Measurements from ENCODE around the gene RNLS. TPM values are rescaled to one million over a fixed set of nuclear protein-coding genes. Genes with fewer than 3 reads are reported as not detected.

The RNLS gene
- total and polyA plus RNA-seq, 3 donors from 2014 or later = 13.0 to 27.4 (median 27.1) TPM

DNA sequence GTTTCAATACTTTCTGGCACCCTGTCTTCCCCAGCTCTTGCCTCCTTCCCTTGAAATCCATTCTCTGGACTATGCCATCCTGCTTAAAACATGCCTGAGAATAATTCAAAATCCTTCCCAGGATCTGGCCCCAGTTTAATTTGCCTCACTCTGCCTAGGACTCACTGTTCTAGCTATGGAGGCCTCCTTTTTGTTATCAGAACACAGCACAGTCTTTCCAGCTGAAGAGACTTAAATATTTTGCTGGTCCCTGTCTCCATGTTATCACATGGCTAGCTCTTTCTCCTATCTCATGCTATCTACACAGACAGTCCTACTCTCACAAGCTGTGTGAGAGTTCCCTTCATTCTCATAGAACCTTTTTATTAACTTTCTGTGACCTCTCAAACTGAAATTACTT, 194.8 kb downstream of the RNLS start:
- intact Hi-C loops (cut with DNase I; ENCODE audit: low total_unique reads) = loop anchor here (10.0 kb wide), 1 partner anchor 524 kb away; the partner anchor contains the start of genes KLLN and PTEN
- H3K4me3 ChIP-seq = no peak overlapping the region
- peak overlapping the region in 1 of 2 donors; percentile 73 for H3K27ac ChIP-seq
- no peaks in the 10 kb centered on the region for H3K36me3 ChIP-seq (ENCODE audit: low read depth, missing control alignments)
- TF ChIP-seq, protein P1, sequence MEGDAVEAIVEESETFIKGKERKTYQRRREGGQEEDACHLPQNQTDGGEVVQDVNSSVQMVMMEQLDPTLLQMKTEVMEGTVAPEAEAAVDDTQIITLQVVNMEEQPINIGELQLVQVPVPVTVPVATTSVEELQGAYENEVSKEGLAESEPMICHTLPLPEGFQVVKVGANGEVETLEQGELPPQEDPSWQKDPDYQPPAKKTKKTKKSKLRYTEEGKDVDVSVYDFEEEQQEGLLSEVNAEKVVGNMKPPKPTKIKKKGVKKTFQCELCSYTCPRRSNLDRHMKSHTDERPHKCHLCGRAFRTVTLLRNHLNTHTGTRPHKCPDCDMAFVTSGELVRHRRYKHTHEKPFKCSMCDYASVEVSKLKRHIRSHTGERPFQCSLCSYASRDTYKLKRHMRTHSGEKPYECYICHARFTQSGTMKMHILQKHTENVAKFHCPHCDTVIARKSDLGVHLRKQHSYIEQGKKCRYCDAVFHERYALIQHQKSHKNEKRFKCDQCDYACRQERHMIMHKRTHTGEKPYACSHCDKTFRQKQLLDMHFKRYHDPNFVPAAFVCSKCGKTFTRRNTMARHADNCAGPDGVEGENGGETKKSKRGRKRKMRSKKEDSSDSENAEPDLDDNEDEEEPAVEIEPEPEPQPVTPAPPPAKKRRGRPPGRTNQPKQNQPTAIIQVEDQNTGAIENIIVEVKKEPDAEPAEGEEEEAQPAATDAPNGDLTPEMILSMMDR (IDR thresholded peaks at IDR 0.05) = no peak
- no peak for TF ChIP-seq POLR2A (IDR thresholded peaks at IDR 0.05)
- no peaks in the 10 kb centered on the region for H3K9me3 ChIP-seq
- DNase-seq = no peak
- peaks cover 31% of the 10 kb centered on the region for H3K4me1 ChIP-seq
- no peaks in the 10 kb centered on the region for H3K27me3 ChIP-seq

DNA sequence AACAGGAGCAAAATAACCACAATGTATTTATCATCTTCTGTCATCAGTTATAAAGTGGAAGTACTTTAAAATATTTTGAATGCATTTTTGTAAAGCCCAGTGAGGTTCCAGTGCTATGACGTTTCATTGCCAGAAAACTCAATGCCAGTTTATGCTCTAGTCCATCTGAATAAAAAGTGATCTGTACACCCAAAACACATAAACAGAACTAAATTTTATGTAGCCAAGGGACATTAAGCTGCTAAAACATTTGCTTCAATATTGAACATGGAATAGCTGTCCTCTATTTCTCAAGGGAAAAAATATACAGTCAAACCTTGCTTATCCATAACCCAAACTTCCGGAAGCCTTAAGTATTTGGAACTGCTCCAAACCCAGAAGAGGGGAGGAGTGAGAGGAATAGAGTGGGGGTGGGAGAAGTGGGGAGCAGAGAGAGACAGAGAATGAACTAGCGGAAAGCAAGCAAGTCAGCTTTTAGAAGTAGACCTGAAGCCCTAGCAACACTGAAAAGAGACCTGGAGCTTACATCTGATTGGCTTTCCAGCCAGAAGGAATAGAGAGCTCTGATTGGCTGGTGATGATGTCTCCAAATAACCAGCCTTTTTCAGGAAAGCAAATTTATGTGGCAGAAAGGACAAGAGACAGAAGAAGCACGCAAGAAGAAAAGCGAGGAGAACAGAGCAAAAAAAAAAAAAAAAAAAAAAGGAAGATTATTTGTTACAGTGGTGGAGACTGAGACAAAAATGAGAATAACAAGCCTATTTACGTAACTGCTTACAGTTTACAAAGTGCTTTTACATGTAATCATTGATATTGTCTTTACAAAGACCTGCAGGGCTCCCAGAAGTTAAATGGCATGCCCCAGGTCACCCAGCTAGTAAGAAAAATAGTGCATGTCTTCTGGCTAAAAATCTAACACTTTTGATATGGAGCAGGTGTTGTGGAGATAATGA, 196.0 kb downstream of the RNLS start:
- Histone ChIP-seq H3K36me3 (ENCODE audit: low read depth, missing control alignments) (no peaks in the 10 kb centered on the region), H3K4me3 (no peak overlapping the region), H3K4me1 (peaks cover 31% of the 10 kb centered on the region), H3K27me3 (no peaks in the 10 kb centered on the region), H3K27ac (peak overlapping the region; percentile 73), H3K9me3 (no peaks in the 10 kb centered on the region)
- no peak for TF ChIP-seq POLR2A (IDR thresholded peaks at IDR 0.05)
- TF ChIP-seq, protein P1 (IDR thresholded peaks at IDR 0.05) = no peak
- WGBS, 2 donors = 23% methylated on average over 6 of the region's 6 CpGs
- DNase-seq = peak; percentile 60
- intact Hi-C loops (cut with DNase I; ENCODE audit: low total_unique reads) = loop anchor here (10.0 kb wide), 1 partner anchor 522 kb away; the partner anchor contains the start of genes KLLN and PTEN

DNA sequence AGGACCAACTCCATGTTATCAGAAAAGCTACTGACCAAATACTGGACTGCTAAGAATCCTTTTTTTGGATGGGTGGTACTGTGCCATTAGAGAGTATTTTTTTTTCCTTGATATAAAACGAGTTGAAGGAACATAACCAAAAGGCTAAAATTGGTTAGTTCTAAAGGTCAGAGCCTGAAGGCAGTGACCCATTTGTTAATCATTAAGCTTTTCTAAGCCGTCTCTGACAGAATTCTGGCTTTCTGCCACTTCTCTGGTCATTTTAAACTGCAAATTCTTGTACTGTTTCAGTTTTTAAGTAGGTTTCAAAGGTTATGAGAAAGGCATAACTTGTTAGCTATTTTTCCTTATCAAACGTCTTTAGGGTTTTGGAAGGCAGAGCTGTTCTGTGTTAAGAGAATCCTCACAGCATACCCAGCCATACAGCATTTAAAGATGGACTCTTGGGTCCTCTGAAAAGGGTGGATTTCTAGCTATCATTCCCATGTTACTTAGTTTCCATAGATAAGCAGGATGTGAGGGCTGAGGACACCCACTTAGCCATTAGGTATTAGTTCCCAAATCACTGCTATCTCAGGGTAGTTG, 196.8 kb downstream of the RNLS start:
- no peak for DNase-seq
- intact Hi-C loops (cut with DNase I; ENCODE audit: low total_unique reads) = loop anchor here (10.0 kb wide), 1 partner anchor 521 kb away; the partner anchor contains the start of genes KLLN and PTEN
- WGBS, 2 donors = 5 to 6% methylated on average over 3 of the region's 3 CpGs
- no peak for TF ChIP-seq POLR2A (IDR thresholded peaks at IDR 0.05)
- TF ChIP-seq, protein P1 (IDR thresholded peaks at IDR 0.05) = no peak
- Histone ChIP-seq H3K27ac (peak overlapping the region; percentile 60 to 73), H3K4me3 (no peak overlapping the region), H3K4me1 (peaks cover 31% of the 10 kb centered on the region), H3K36me3 (ENCODE audit: low read depth, missing control alignments) (no peaks in the 10 kb centered on the region), H3K27me3 (no peaks in the 10 kb centered on the region), H3K9me3 (no peaks in the 10 kb centered on the region)

DNA sequence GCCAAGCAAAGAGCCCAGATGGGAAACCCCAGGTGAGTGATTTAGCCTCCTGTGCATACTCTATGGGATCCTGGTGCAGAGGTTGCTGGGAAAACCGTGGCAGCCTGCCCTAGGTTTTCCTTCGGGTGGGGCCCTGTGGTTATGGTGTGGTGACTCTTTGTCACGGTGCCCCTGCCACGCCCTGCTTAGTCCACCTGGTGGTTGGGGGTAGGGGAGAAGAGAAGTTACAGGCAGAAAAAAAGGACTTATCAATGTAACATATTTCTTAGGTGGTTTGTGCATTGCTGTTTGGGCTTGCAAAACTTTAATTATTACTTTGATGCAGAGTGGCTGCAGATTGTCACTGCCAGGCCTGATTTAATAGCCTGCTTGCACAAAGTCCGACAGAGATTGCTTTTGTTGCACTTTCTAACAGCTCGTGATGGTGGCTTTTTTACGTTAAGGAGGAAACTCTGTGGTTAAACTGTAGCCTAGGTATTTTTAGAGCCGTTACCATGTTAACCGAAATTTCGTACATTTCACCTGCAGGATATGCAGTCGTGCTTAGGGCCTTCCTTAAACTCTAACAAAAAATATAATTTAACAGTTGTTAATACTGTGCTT, 197.4 kb downstream of the RNLS start:
- no peak for DNase-seq
- peaks cover 31% of the 10 kb centered on the region for H3K4me1 ChIP-seq
- no peak overlapping the region for H3K4me3 ChIP-seq
- 44 to 48% methylated on average over 11 of the region's 11 CpGs for WGBS, 2 donors
- H3K9me3 ChIP-seq = no peaks in the 10 kb centered on the region
- peak overlapping the region in 1 of 2 donors; percentile 60 for H3K27ac ChIP-seq
- intact Hi-C loops (cut with DNase I; ENCODE audit: low total_unique reads) = loop anchor here (10.0 kb wide), 1 partner anchor 521 kb away; the partner anchor contains the start of genes KLLN and PTEN
- H3K27me3 ChIP-seq = no peaks in the 10 kb centered on the region
- TF ChIP-seq, protein P1 (IDR thresholded peaks at IDR 0.05) = no peak
- no peak for TF ChIP-seq POLR2A (IDR thresholded peaks at IDR 0.05)
- H3K36me3 ChIP-seq (ENCODE audit: low read depth, missing control alignments) = no peaks in the 10 kb centered on the region

Data from testis (tissue), 3 donors.